HepG2 (cell line): Measurements from ENCODE around the gene BTF3L4. TPM values are rescaled to one million over a fixed set of nuclear protein-coding genes. Genes with fewer than 3 reads are reported as not detected.

Source experiments
- ARHGAP35 ChIP-seq: sonication (generic); formaldehyde crosslinking; IDR thresholded peaks from 2 replicates; pipeline ENCODE4 v1.9.0; 2022; ENCODE audit warnings: mild to moderate bottlenecking, inconsistent platforms, moderate library complexity, missing genetic modification reagents, borderline replicate concordance
- CEBPG ChIP-seq: IDR thresholded peaks from 2 replicates; pipeline ENCODE4 v1.6.1; 2016
- ETV6 ChIP-seq: sonication (generic); formaldehyde crosslinking; conservative IDR thresholded peaks from 2 replicates; pipeline ENCODE4 v1.4.0; 2020; ENCODE audit warnings: missing genetic modification reagents
- MAZ ChIP-seq, 2 experiments: sonication (generic) in 1 of 2; formaldehyde crosslinking in 1 of 2; IDR thresholded peaks; 2 replicates each; pipeline versions ENCODE4 v1.5.0 to v1.6.1; 2012 to 2020; ENCODE audit warnings: low read depth in 2 of 2, mild to moderate bottlenecking in 2 of 2, borderline replicate concordance in 1 of 2, improper control_type of control experiment in 1 of 2, low read length in 1 of 2, missing genetic modification reagents in 1 of 2, moderate library complexity in 1 of 2
- NAIF1 ChIP-seq: sonication (generic); formaldehyde crosslinking; IDR thresholded peaks from 2 replicates; pipeline ENCODE4 v1.5.0; 2020; ENCODE audit warnings: mild to moderate bottlenecking, missing genetic modification reagents, borderline replicate concordance
- SAP130 ChIP-seq: IDR thresholded peaks from 2 replicates; pipeline ENCODE4 v1.6.1; 2016; ENCODE audit warnings: low read depth
- THAP11 ChIP-seq: IDR thresholded peaks from 2 replicates; pipeline ENCODE4 v1.6.1; 2016; ENCODE audit warnings: missing biosample characterization, missing genetic modification reagents
- U2AF1 ChIP-seq: fragments of 200-400 bp; formaldehyde crosslinking; optimal IDR thresholded peaks from 2 replicates; pipeline ENCODE3; 2017; ENCODE audit warnings: mild to moderate bottlenecking, low read depth, low read length
- ZNF207 ChIP-seq: fragments of 450-650 bp; IDR thresholded peaks from 2 replicates; pipeline ENCODE4 v1.6.1; 2016; ENCODE audit warnings: antibody characterized with exemption, borderline replicate concordance
- ZNF331 ChIP-seq: sonication (generic); formaldehyde crosslinking; IDR thresholded peaks from 2 replicates; pipeline ENCODE4 v1.4.0; 2020; ENCODE audit warnings: missing genetic modification reagents
- ZNF362 ChIP-seq: sonication (generic); formaldehyde crosslinking; IDR thresholded peaks from 2 replicates; pipeline ENCODE4 v1.4.0; 2020; ENCODE audit warnings: missing genetic modification reagents, mild to moderate bottlenecking, borderline replicate concordance
- ZNF605 ChIP-seq: sonication (generic); formaldehyde crosslinking; IDR thresholded peaks from 2 replicates; pipeline ENCODE4 v1.8.0; 2022; ENCODE audit warnings: mild to moderate bottlenecking, missing genetic modification reagents
- ZNF616 ChIP-seq: sonication (generic); formaldehyde crosslinking; IDR thresholded peaks from 2 replicates; pipeline ENCODE4 v1.5.0; 2020; ENCODE audit warnings: low read depth, mild to moderate bottlenecking, missing genetic modification reagents
- ZSCAN22 ChIP-seq: sonication (generic); formaldehyde crosslinking; IDR thresholded peaks from 2 replicates; pipeline ENCODE4 v1.4.0; 2020; ENCODE audit warnings: mild to moderate bottlenecking, missing genetic modification reagents
- polyA plus RNA-seq, 8 experiments: library from polyadenylated mRNA; depleted of rRNA in 3 of 8; stranded (reverse) in 7 of 8; unstranded in 1 of 8; fragments of >200 nt; fragmentation: Illumina TruSeq in 4 of 8; extraction: Trizol in 4 of 8; gene quantifications; 2 replicates each; pipeline versions ENCODE4 v1.2.1 to v1.2.3, GENCODE V29; 2011 to 2016; ENCODE audit warnings: low read depth in 4 of 8, missing spikeins in 1 of 8, mixed read lengths in 1 of 8; ENCODE audit not compliant: insufficient read depth in 1 of 8
- total RNA-seq, 5 experiments: library from RNA; depleted of rRNA; stranded (reverse); fragments of >200 nt; fragmentation: Illumina TruSeq; extraction: Trizol; gene quantifications; 2 replicates each; pipeline ENCODE4 v1.2.3, GENCODE V29; 2016; ENCODE audit warnings: low read depth in 1 of 5
- TF ChIP-seq, protein P1 (sequence below): sonication (generic); formaldehyde crosslinking; IDR thresholded peaks from 2 replicates; pipeline ENCODE4 v1.4.0; 2020; ENCODE audit warnings: missing genetic modification reagents
- TF ChIP-seq, protein P2 (sequence below): IDR thresholded peaks from 2 replicates; pipeline ENCODE4 v1.6.1; 2018; ENCODE audit warnings: missing genetic modification reagents
- TF ChIP-seq, protein P3 (sequence below): IDR thresholded peaks from 2 replicates; pipeline ENCODE4 v1.6.1; 2016; ENCODE audit warnings: low read depth, control low read depth

Gene BTF3L4
- total and polyA plus RNA-seq, 2 of the 13 experiments (the other 11 are each of a cell fraction or from before 2014, with no cell fraction given), result 59.0 to 74.3 TPM

DNA sequence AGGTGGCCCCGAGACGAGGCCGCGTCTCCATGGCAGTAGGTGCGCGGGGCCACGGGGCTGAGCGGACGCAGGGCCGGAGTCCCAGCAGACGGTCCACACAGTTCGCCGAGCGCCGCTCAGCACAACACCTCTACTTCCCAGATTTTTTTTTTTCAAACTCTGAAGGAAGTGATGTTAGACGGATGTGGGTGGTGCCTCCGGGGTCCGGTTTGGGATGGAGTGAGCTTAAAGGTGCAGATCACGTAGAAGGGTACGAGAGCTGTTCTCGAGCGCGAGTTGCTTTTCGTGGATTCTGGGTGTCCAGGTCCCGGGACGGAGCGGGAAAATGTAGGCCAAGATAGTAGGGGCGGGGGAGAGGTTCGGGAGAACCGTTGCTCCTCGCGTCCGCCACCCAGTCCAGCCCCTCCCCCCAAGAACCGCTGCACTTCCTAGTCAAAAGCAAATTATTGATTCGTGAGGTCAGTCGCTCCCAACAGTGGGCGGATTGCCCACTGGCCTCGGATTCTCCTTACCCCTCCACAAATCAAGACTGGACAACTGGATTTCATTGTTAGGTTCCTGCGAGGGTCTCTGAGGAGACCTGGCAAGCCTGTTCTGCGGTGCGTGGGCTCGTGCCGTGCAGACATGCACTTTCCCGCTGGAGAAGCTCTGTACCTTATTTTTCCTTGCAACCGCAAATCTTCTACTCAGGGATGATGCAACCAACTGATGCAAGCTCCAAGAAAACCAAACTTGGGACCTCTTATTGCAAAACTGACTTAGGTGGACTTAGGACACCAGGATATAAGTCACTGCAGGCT, 829 bp upstream of the BTF3L4 start, which contains the start of gene TXNDC12 (continued):
- TF ChIP-seq, protein P1, sequence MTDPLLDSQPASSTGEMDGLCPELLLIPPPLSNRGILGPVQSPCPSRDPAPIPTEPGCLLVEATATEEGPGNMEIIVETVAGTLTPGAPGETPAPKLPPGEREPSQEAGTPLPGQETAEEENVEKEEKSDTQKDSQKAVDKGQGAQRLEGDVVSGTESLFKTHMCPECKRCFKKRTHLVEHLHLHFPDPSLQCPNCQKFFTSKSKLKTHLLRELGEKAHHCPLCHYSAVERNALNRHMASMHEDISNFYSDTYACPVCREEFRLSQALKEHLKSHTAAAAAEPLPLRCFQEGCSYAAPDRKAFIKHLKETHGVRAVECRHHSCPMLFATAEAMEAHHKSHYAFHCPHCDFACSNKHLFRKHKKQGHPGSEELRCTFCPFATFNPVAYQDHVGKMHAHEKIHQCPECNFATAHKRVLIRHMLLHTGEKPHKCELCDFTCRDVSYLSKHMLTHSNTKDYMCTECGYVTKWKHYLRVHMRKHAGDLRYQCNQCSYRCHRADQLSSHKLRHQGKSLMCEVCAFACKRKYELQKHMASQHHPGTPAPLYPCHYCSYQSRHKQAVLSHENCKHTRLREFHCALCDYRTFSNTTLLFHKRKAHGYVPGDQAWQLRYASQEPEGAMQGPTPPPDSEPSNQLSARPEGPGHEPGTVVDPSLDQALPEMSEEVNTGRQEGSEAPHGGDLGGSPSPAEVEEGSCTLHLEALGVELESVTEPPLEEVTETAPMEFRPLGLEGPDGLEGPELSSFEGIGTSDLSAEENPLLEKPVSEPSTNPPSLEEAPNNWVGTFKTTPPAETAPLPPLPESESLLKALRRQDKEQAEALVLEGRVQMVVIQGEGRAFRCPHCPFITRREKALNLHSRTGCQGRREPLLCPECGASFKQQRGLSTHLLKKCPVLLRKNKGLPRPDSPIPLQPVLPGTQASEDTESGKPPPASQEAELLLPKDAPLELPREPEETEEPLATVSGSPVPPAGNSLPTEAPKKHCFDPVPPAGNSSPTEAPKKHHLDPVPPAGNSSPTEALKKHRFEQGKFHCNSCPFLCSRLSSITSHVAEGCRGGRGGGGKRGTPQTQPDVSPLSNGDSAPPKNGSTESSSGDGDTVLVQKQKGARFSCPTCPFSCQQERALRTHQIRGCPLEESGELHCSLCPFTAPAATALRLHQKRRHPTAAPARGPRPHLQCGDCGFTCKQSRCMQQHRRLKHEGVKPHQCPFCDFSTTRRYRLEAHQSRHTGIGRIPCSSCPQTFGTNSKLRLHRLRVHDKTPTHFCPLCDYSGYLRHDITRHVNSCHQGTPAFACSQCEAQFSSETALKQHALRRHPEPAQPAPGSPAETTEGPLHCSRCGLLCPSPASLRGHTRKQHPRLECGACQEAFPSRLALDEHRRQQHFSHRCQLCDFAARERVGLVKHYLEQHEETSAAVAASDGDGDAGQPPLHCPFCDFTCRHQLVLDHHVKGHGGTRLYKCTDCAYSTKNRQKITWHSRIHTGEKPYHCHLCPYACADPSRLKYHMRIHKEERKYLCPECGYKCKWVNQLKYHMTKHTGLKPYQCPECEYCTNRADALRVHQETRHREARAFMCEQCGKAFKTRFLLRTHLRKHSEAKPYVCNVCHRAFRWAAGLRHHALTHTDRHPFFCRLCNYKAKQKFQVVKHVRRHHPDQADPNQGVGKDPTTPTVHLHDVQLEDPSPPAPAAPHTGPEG, result peak; percentile 11
- TF ChIP-seq, protein P2, sequence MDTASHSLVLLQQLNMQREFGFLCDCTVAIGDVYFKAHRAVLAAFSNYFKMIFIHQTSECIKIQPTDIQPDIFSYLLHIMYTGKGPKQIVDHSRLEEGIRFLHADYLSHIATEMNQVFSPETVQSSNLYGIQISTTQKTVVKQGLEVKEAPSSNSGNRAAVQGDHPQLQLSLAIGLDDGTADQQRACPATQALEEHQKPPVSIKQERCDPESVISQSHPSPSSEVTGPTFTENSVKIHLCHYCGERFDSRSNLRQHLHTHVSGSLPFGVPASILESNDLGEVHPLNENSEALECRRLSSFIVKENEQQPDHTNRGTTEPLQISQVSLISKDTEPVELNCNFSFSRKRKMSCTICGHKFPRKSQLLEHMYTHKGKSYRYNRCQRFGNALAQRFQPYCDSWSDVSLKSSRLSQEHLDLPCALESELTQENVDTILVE (CRISPR knock-in tag), result peak; percentile 17; the same call in 1 of the 2 replicates
- TF ChIP-seq ZNF207, result no peak
- TF ChIP-seq ZNF362, result peak; percentile 99
- peak; percentile 20; the same call in 1 of the 2 replicates for TF ChIP-seq ARHGAP35 (CRISPR knock-in tag)
- no peak for TF ChIP-seq MAZ (IDR thresholded peaks at IDR 0.05; ENCODE audit: borderline replicate concordance, low read depth, low read length)
- TF ChIP-seq MAZ (CRISPR knock-in tag; IDR thresholded peaks at IDR 0.05; ENCODE audit: low read depth), result no peak
- TF ChIP-seq ZSCAN22, result no peak
- peak; percentile 95 for TF ChIP-seq SAP130 (CRISPR knock-in tag)
- peak; percentile 90 for TF ChIP-seq ZNF605
- peak; percentile 66 for TF ChIP-seq U2AF1
- TF ChIP-seq ZNF331 (CRISPR knock-in tag), result peak; percentile 38; the same call in 1 of the 2 replicates
- peak; percentile 98 for TF ChIP-seq CEBPG (CRISPR knock-in tag)
- TF ChIP-seq, protein P3, sequence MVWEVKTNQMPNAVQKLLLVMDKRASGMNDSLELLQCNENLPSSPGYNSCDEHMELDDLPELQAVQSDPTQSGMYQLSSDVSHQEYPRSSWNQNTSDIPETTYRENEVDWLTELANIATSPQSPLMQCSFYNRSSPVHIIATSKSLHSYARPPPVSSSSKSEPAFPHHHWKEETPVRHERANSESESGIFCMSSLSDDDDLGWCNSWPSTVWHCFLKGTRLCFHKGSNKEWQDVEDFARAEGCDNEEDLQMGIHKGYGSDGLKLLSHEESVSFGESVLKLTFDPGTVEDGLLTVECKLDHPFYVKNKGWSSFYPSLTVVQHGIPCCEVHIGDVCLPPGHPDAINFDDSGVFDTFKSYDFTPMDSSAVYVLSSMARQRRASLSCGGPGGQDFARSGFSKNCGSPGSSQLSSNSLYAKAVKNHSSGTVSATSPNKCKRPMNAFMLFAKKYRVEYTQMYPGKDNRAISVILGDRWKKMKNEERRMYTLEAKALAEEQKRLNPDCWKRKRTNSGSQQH (CRISPR knock-in tag), result peak; percentile 55
- TF ChIP-seq NAIF1 (CRISPR knock-in tag), result no peak
- peak; percentile 89 for TF ChIP-seq THAP11 (CRISPR knock-in tag)
- 0 out of 2 replicates have a peak, but pooled peaks have one; percentile 34 for TF ChIP-seq ETV6 (CRISPR knock-in tag)
- 0 out of 2 replicates have a peak, but pooled peaks have one; percentile 57 for TF ChIP-seq ZNF616 (CRISPR knock-in tag)
